ENCODE measurements around the gene SPNS2. TPM values are rescaled to one million over a fixed set of nuclear protein-coding genes. Genes with fewer than 3 reads are reported as not detected.
A peak's percentile ranks its signal among the peaks of the same experiment; 100 is the strongest.

Gene SPNS2
- total and polyA plus RNA-seq, 2 experiments from 2014 or later, result 1.0 to 1.6 TPM

GRCh38 chr17:4582101-4582501 lies 83.4 kb downstream of the SPNS2 start:
- DNase-seq (ENCODE audit: low read depth in 1 of 2, low spot score in 1 of 2), result no peak
- H3K9me3 ChIP-seq (ENCODE audit: low read depth), result no peaks in the 10 kb centered on the region
- peaks cover 40% of the 10 kb centered on the region for H3K4me1 ChIP-seq (ENCODE audit: low read depth)
- no peaks in the 10 kb centered on the region for H3K27me3 ChIP-seq
- H3K36me3 ChIP-seq, result no peaks in the 10 kb centered on the region
- TF ChIP-seq CTCF (IDR thresholded peaks at IDR 0.05; ENCODE audit: low read depth, low read length), result no peak
- no peak overlapping the region for H3K4me3 ChIP-seq
- H3K27ac ChIP-seq, result no peak overlapping the region

- H3K4me3 ChIP-seq, result no peak overlapping the region
- no peak for DNase-seq (ENCODE audit: low read depth in 1 of 2, low spot score in 1 of 2)
- no peaks in the 10 kb centered on the region for H3K36me3 ChIP-seq
- H3K27ac ChIP-seq, result peak overlapping the region; percentile 12
- no peaks in the 10 kb centered on the region for H3K9me3 ChIP-seq (ENCODE audit: low read depth)
- H3K4me1 ChIP-seq (ENCODE audit: low read depth), result peaks cover 40% of the 10 kb centered on the region
- H3K27me3 ChIP-seq, result no peaks in the 10 kb centered on the region
- TF ChIP-seq CTCF (IDR thresholded peaks at IDR 0.05; ENCODE audit: low read depth, low read length), result no peak
Measured at GRCh38 chr17:4582691-4583090, 84.0 kb downstream of the SPNS2 start.

GRCh38 chr17:4583206-4583605 lies 84.5 kb downstream of the SPNS2 start:
- Histone ChIP-seq H3K27ac (peak overlapping the region; percentile 12), H3K36me3 (no peaks in the 10 kb centered on the region), H3K4me1 (ENCODE audit: low read depth) (peaks cover 43% of the 10 kb centered on the region), H3K9me3 (ENCODE audit: low read depth) (no peaks in the 10 kb centered on the region), H3K4me3 (no peak overlapping the region), H3K27me3 (no peaks in the 10 kb centered on the region)
- no peak for DNase-seq (ENCODE audit: low read depth in 1 of 2, low spot score in 1 of 2)
- no peak for TF ChIP-seq CTCF (IDR thresholded peaks at IDR 0.05; ENCODE audit: low read depth, low read length)

DNA sequence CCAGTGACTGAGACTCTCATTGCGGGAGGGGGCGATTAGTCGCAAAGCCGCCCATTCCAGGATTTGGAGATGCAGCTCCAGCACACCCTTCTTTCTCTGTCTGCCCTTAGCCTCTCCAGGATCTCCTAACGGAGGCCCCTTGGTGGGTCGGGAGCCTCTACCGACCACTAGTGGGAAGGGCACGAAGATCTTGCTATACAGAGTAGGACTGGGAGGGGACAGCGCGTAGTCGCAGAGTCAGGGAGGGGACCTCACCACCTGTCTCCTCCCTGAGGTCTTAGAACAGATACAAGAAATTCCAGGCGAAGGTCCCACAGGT lies 85.1 kb downstream of the SPNS2 start:
- no peaks in the 10 kb centered on the region for H3K27me3 ChIP-seq
- no peaks in the 10 kb centered on the region for H3K9me3 ChIP-seq (ENCODE audit: low read depth)
- H3K36me3 ChIP-seq, result no peaks in the 10 kb centered on the region
- peak overlapping the region; percentile 96 for H3K27ac ChIP-seq
- H3K4me1 ChIP-seq (ENCODE audit: low read depth), result peaks cover 48% of the 10 kb centered on the region
- peak overlapping the region; percentile 94 for H3K4me3 ChIP-seq
- peak; percentile 49 for TF ChIP-seq CTCF (IDR thresholded peaks at IDR 0.05; ENCODE audit: low read depth, low read length)
- peak; percentile 40 to 83 for DNase-seq (ENCODE audit: low read depth in 1 of 2, low spot score in 1 of 2)

- TF ChIP-seq CTCF (IDR thresholded peaks at IDR 0.05; ENCODE audit: low read depth, low read length), result no peak
- peak within 1 kb of the TSS; percentile 94 for H3K4me3 ChIP-seq
- no peaks in the 10 kb centered on the region for H3K27me3 ChIP-seq
- no peaks in the 10 kb centered on the region for H3K36me3 ChIP-seq
- H3K4me1 ChIP-seq (ENCODE audit: low read depth), result peaks cover 54% of the 10 kb centered on the region
- H3K27ac ChIP-seq, result peak within 1 kb of the TSS; percentile 96
- DNase-seq (ENCODE audit: low read depth in 1 of 2, low spot score in 1 of 2), result peak; percentile 32 to 83
- no peaks in the 10 kb centered on the region for H3K9me3 ChIP-seq (ENCODE audit: low read depth)
Measured at GRCh38 chr17:4584101-4584916, 85.6 kb downstream of the SPNS2 start, which contains the start of gene SMTNL2. Gene SMTNL2 (plus strand): TSS chr17:4584529. CDS start chr17:4584606, 77 bp downstream.
